ENCODE results near the gene CTNND2.

DNA sequence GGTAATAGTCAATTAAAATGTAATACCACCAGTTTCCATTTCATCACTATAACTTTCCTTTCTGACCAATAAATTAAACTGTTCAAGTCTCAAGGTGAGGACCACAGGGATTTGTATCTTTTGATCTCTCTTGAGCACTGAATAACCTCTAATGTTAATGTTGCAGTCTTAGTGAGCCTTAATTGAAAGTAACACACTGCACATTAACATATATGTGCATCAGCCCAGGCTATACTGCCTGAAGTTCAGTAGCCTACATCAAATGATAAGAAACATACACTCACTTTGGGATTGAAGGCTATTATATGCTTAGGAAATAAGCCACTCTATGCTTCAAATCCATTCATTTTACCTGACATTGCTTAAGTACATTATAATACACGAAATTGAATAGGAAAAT is 832.2 kb downstream of the CTNND2 start:
- TF ChIP-seq CTCF (tag by site-specific recombination; IDR thresholded peaks at IDR 0.05): no peak
- TF ChIP-seq REPIN1 (tag by site-specific recombination; IDR thresholded peaks at IDR 0.05; ENCODE audit: low read depth): no peak
- no peak for TF ChIP-seq ZNF274 (IDR thresholded peaks at IDR 0.05; ENCODE audit: low read length)
- TF ChIP-seq ZNF274 (tag by site-specific recombination; IDR thresholded peaks at IDR 0.05; ENCODE audit: borderline replicate concordance): no peak
- no peak for TF ChIP-seq ZNF555 (tag by site-specific recombination; conservative IDR thresholded peaks at IDR 0.05)
- no peak for TF ChIP-seq IKZF3 (tag by site-specific recombination; IDR thresholded peaks at IDR 0.05)
- no peak for TF ChIP-seq ZNF174 (tag by site-specific recombination; IDR thresholded peaks at IDR 0.05)
- no peak for TF ChIP-seq YY1 (tag by site-specific recombination; IDR thresholded peaks at IDR 0.05)
- TF ChIP-seq ZNF785 (tag by site-specific recombination; IDR thresholded peaks at IDR 0.05): no peak
- no peak for TF ChIP-seq ZBTB7A (tag by site-specific recombination; IDR thresholded peaks at IDR 0.05; ENCODE audit: low read depth)
- TF ChIP-seq MYNN (tag by site-specific recombination; IDR thresholded peaks at IDR 0.05; ENCODE audit: borderline replicate concordance): no peak
- no peak for TF ChIP-seq ZNF571 (tag by site-specific recombination; IDR thresholded peaks at IDR 0.05)
- TF ChIP-seq ZNF623 (tag by site-specific recombination; IDR thresholded peaks at IDR 0.05): no peak
